Activated CD8-positive, alpha-beta memory T cell treated with anti-CD3 and anti-CD28 coated beads, Interleukin-2, amount 50 U/mL, for 24 hours (primary cell): Measurements from ENCODE around the gene METTL16.

Source experiments
- DNase-seq: peaks from one replicate; pipeline ENCODE4 v3.0.0-alpha.2; 2020; ENCODE audit errors: extremely low read depth

METTL16 gene

DNA sequence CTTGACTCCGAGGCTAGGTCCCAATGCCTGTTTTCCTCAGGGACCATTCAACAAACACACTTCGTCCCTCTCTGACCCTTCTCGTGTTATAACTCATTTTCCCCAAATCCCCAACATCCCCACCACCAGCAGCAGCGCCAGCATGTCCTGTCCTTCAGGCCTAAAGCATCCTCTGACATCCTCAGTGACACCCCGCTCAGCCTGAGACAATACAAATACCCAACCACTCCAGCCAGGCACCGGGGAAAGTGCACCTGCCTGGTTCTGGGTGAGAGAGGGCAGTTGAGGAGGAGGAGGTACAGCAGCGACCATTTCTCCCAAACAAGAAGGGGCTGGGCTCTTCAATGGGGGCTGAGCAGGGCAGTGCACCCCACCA, 115.5 kb downstream of the METTL16 start:
- DNase-seq, result no peak

DNA sequence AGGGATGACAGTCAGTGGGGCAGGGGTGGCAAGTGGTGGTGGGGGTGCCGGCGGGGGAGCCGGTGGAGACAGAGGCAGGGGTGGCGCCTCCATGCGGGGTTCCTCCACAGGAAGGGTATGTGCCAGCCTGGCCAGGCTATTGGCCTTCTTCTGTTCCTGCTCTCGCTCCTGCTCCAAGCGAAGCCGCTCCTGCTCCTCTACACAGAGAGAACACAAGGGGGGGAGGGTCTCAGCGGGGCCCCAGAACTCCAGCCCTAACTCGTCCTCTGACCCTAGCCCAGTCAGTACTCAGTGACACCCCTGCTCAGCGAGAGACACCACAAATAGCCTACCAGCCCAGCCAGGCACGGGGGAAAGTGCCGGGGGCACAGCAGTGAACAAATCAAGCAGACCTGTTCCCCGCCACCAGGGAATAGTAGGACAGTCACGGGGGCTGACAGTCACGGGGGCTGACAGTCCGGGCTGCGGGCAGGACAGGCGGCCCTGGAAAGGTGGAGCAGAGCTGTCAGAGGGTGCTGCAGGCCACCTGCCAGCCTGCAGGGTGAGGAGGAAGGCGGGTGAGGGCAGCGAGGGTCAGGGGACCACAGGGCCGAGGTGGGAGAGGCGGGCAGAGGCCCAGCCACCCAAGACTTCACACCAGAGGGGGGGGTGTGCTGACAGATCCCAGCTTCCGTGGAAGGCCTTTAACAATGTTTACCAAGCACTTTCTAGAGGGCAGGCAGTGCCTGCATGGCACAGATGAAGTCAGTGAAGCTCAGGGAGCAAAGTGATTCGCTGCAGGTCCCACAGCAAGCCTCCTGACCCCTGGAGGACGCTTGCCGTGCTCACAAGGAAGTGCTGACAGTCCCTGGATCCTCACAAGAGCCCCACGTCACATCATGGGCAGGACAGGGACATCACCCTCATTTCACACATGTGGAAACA, 116.2 kb downstream of the METTL16 start:
- DNase-seq, result no peak

DNA sequence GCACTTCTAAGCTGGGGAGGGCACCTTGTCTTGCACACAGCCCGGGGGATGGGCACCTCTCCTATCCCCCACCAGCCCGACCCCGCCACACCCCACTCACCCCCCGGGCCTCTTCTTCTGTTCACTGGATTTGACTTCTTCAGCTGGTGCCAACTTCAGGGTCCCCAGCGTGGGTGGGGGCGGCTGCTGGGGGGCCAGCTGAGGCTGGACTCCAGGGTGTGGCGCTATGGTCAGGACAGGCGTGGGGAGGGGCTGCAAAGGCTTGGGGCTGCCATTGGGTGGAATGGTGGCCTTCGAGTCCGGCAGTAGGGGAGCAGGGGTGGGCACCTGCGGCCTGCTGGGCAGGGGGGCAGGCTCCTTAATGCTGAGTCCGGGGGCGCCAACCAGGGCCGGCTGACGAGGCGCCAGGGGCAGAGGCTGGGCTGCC, 116.9 kb downstream of the METTL16 start:
- DNase-seq, result no peak

DNA sequence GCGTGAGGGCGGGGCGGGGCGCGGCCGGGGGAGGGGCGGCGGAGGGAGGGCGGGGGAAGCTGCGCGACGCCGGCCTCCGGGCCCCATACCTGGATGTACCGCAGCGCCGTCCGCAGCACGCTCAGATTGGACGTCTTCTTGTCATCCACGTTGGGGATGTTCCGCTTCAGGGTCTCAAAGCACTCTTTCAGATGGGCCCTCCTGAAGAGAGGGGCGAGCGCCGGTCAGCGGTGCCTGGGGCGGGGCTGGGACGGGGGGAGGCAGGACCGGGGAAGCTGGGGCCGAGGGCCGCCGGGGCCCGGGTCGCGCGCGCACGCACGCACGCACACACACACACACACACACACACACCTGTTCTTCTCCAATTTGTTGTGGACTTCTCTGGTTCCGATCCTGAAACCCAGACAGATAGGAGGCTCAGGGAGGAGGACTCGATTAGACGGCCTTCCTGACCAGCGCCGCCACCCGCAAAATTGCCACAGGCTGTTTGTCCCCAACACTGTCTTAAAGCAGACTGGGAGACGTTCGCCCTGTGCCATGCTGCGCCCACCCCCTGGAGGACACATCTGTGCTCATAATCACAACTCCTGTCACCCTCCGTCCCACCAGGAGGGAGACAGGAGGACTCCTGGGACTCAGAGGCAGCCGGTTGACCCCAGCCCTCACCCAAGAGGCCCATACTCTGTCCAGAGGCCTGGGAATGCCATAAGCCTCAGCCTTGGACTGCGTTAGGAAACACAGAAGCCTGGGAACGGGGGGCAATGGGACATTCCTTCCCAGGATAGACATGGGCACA, 117.5 kb downstream of the METTL16 start:
- DNase-seq, result no peak

DNA sequence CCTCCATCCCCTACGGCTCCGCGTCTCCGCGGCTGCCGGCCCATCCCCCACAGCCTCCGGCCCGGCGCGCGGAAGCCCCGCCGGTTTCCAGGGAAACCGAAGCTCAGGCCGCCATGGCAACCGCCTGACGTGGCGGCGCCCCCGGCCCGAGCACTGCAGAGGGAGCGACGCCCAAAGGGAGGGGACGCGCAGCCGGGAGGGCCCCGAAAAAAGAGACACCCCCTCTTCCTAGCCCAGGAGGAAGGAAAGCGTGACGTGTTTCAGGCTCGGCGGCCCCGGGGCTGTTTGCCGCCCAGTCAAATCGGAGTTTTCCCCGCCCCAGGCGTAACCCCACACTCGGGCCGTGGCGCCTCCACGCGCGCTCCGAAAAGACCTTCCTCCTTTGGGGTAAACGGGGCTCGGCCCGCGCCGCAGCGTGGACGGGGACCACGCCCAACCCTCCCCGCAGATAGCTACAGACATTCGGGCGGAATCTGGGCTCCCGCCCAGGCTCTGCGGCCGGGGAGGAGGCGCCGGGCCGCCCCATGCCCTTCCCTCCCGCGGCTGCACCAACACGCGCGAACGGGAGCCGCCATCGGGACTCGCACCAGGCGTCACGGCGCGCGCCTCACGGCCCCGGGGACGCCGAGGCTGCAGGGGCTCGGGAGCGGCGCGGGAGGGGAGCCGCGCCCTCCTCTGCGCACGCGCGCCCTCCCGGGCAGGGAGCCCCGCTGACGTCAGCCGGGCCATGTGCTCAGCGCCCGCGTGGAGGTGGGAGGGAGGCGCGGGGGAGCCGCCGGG, 118.3 kb downstream of the METTL16 start:
- DNase-seq, result peak; percentile 65

DNA sequence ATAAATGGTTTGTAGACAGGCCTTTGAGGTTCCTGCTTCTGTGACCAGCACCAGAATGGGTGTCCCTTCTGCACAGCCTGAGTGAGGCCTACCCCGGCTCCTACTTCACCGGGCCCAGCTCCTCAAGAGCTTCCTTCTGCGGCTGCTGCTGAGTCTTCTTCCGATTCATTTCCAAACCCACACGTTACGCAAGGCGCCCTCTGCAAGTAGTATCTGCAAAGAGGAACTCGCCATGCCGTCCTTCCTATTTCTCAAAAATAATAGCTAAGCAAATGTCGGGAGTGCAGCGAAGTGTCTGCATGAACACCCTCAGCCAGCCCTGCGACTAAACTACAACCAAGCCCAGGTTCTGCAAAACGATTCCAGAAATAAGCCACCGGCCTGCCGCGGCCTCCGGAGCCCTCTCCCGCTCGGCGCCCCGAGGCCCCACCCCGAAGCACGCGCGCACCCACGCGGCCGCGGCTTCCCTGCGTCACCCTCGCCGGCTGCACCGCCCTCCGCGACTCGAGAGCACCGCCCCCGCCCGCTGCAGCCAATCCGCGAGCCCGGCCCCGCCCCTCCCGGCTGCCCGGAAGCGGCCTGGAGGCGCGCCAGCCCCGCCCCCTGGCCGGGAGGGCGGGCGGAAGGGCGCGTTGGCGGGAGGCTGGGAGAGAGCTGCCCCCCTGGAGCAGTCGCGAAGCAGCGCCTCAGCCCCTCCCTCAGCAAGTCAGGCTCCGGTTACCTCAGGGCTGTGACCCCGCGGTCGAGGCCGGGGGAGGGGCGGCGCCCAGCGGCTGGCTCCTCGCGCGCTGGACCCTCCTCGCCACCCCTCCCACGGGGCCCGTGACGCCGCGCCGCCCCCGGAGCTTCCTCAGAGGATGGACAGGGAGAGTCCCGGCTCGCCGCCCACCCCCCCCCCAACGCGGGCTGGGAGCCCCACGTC, 119.2 kb downstream of the METTL16 start:
- peak; percentile 87 for DNase-seq

DNA sequence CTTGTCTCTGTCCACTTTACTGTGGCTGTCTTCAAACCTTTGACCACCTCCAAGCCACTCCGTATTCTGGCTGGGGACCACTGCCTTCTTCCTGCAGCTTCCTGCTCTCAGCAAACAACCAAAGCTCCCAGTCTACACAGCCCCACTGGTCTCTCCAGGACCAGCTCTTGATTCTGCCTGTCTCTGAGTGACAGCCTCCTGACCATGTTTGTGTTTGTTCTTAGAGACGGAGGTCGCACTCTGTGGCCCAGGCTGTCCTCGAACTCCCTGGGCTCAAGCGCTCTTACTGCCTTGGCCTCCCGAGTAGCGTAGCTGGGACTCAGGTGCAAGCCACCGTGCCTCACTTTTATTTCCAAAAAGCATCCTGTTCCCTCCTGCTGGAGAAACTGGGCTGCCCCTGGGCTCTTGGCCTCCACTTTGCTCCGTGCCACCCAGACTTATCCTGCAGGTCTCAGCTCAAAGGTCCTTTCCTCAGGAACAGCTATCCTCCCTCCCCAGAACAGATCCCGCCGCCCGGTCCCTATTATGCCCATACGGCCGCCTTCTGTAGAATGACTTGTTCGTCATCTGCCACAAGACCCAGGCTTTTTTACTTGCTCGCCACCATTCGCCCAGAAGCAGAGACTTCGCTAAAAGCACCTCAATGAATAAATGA, 120.0 kb downstream of the METTL16 start:
- no peak for DNase-seq

DNA sequence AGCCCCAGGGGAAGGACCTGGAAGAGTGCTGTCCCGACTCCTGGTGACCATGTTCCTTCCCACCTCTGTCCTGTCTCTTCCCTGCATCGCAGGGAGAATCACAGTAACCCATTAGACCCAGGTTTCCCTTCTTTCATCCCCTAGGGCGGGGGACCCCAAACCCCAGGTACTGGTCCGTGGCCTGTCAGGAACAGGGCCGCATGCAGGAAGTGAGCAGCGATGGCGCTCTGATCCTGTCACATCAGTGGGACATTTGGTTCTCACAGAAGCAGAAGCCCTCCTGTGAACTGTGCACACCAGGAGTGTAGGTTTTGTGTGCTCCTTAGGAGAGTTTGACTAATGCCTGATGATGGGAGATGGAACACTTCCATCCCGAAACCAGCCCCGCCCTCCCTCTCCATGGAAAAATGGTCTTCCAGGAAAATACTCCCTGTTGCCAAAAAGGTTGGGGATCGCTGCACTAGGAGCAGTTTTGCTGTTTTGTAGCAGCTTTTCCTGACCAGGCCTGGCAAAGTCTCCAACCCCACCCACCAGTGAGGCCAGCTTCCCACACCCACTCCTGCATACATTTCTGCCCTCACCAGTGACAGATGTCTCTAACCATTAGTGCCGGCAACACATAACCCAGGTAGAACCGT, 121.4 kb downstream of the METTL16 start:
- no peak for DNase-seq

DNA sequence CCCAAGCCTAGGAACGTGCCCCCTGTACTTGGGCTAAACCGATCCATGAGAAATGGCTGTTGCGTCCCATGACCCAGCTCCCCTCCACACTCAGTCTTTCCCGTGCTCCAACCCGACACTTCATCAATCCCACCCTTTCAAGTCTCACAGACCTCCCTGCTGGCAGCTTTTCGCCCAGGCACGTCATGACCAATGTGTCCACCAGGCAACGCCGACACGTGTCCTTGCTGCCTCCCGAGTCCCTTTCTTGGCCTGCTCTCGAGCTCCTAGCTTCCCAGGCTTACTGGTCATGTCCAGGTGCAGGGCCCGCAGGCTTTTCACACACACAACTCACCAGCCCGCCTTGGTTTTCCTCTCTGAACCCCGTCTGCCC, 123.0 kb downstream of the METTL16 start:
- DNase-seq, result no peak

DNA sequence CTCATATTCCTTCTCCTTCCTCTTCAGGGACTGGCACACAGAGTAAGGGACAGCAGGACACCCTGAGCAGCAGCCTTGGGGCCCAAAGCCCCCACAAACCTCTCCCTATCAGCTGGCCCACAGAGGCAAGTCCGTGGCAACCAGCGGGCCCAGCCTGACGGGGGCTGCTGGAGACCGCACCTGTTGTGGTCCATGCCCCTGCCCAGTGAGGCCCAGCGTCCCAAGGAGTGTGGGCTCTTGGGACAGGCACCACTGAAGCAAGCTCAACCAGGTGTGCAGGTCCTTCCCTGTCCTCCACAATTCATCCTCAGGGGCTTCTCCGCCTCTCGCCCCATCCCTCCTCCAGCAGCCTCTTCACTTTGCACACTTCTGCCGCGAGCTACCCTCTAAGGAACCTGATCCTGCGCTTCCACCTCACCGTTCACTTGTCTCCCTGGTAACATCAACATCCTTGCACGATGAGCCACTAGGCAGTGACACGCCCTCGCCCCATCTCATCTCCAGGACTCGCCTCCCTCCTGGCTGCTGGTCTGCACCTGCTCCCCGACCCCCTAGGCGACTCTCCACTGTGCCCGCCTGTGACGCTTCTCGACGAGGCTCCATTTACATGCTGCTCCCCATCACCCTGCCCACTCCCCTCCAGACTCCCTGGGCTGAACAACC, 123.5 kb downstream of the METTL16 start:
- DNase-seq, result no peak

DNA sequence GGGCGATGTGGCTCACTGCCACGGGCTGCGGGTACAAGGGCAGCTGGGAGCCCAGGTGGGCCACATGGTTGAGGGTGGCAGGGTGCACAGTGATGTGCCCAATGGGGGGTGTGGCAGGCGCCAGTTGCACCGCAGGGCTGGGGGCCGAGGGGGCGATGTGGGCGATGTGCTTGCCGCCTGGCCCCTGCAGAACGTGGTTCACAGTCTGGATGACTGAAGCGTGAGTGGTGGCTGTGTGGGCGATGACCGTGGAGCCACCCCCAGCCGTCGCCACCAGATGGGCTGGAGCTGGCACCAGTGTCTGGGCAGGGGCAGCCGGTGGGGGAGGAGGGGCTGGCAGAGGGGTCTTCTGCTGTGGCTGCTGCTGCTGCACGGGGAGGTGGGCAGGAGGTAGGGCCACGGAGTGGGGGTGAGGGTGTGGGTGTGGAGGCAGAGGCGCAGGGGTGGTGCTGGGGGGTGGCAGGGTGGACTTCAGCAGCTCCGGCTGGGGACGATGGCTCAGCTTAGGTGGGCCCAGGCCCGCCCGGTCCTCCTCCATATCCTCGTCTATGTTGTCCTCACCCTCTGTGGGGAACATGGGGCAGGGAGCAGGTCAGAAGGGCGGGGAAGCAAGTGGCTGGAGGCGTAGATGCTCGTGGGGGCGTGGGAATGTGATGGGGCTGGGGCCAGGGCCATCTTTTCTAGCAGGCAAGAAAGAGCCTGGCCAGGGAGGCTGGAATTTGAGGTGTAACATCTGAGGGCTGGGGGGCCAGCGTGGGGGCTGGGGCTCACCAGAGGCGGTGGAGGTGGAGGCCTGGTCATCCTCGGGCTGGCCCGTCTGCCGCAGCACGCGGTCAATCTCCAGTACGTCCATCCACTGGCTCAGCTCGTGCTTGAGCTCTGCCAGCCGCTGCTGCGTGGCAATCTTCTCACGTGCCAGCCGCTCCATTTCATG, 124.3 kb downstream of the METTL16 start:
- DNase-seq, result no peak

DNA sequence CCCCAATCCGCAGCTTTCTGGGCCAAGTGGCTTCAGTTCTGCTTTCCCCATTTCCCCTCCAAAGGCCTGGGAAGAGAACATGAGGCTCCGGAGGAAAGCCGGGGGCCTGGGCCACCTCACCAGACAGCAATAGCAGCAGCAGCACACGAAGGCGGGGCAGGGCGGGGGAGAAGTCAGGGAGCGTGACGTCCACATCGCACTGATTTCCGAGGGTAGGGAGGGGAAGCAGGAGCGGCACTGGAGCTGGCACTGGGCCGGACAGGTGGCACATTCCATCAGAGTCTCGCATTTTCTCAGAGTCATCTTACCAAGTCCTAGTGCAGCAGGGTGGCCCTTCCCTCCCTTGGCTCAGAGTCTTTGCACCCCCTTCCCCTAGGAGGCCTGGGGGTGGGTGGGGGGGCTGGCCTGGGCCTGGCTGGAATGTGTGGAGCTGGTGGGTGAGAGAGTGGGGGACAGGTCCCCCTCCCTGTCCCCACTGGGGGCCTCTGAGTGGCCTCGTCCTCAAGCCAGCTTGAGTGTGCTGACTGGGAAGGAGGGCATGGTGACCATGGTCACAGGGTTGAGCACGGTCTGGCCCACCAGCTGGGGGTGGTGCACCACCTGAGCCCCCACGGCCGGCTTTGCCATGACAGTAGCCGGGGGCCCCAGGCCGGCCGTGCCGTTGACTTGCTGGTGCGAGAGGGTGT, 125.1 kb downstream of the METTL16 start:
- DNase-seq, result no peak

DNA sequence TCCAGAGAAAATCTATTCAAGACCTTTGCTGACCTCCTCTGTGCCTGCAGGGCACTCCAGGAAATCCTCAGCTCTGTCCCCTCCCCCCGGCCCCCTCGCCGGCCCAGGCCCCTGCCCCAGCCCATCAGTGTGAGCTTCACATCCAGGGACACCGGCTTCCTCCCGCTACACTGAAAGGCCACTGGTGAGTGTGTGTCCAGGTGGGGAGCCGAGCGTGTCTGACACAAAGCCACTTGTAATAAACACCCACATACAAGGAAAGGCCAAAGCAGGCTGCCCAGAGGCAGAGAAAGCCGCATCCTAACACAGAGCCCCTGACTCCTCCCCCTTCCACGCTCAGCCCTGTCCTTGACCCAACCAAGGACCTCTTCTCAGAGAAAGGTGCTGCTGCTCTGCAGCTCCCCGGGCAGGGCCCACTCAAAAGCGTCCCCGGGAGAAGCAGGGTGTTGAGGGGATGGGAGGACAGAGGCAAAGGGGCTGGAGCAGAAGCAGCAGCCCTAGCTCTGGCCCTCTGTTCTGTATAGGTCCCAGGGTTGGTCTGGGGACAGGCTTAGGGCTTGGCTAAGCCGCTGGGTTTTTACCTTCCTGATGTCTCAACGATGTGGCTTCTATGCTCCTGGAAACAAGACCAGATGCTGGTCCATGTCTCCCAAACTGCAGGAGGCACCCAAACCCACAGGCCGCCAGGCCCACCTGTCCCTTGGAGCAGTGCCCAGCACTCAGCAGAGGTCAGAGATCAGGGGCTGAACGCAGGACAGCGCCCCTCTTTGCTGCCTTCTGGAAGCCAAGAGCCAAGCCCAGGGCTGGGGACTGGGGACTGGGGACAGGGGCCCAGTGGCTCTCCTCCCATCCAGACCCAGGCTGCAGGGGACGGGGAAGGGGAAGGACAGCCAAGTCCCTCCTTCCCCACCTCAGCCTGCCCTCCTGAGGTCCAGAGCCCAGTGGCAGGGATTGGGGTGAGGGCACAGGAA, 126.2 kb downstream of the METTL16 start:
- DNase-seq, result no peak

DNA sequence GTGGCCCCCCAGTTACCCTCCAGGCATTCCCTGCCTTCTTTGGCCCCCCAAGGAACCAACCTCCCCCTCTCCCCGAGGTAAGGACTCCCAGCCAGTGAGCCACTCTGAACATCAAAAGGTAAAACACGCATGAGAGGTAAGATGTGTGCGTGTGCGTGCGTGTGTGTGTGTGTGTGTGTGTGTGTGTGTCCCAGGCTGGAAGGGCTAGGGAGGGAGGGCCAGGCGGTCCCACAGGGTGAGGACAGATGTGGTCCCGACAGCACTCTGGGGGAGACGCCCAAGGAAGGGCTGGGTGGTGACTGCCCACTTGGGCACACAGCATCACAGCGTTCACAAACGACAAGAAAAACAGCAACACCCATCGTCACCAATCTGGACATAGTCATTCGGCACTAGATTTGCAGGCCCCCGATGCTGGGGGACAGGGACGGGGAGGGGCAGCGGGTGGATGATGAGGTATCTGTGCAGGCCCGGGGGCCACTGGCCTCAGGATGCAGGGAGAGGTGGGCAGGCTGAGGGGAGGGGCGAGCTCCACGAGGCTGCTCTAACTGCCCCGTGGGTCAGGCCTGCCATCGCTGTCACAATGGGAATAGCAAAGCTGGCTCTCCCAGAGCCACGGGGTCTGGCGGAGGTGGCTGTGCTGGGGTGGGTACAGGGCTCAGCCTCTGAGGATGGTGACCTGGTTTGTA, 127.1 kb downstream of the METTL16 start:
- DNase-seq, result no peak

DNA sequence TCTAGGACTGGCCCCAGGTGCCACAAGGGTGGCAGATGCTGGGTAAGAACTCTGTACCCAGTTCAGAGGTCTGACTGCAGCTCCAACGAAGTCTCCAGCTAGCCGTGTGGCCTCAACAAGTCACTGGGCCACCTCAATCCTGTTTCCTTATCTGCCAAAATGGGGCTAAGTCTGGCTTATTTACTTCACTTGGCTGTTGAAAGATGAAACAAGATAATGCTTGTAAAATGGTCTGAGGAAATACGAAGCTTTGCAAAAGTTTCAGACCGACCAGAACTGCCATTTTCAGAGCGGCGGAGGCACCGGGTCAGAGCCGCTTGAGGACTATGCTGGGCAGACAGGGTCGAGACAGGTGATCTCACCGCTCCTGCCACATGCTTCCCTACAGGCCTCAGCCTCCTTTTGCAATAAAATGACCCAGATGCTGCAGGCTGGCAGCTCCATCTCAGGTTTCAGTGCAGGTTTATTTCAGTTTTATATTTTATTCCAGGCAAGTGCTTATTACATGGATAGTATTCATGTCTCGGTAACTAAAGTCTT, 128.0 kb downstream of the METTL16 start:
- no peak for DNase-seq
